ENCODE measurements around the gene HMOX2.

DNA sequence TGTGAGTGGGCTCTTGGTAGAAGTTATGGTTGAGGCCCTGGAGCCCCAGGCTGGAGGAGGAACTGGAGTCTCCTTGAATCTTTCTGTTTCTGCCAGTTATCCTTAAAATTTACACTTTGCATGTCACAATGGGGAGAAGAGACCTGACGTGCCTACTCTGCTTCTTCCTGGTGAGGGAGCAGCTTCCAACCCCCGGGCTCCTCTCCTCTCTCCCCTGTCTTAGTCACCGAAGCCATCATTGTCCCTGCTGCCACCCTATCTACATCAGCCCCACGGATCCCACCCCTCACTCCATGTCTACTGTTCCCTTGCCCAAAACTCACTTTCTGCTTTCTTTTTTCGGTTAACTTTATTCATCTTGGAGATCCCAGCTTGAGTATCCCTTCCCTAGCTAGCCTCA, 32.9 kb upstream of the HMOX2 start:
- TF ChIP-seq, protein P1, sequence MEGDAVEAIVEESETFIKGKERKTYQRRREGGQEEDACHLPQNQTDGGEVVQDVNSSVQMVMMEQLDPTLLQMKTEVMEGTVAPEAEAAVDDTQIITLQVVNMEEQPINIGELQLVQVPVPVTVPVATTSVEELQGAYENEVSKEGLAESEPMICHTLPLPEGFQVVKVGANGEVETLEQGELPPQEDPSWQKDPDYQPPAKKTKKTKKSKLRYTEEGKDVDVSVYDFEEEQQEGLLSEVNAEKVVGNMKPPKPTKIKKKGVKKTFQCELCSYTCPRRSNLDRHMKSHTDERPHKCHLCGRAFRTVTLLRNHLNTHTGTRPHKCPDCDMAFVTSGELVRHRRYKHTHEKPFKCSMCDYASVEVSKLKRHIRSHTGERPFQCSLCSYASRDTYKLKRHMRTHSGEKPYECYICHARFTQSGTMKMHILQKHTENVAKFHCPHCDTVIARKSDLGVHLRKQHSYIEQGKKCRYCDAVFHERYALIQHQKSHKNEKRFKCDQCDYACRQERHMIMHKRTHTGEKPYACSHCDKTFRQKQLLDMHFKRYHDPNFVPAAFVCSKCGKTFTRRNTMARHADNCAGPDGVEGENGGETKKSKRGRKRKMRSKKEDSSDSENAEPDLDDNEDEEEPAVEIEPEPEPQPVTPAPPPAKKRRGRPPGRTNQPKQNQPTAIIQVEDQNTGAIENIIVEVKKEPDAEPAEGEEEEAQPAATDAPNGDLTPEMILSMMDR (IDR thresholded peaks at IDR 0.05; ENCODE audit: low read depth, low read length) = no peak
- no peak for TF ChIP-seq EZH2phosphoT487 (IDR thresholded peaks at IDR 0.05; ENCODE audit: low read depth)

Measured in OCI-LY3 (cell line).